Suppressor macrophage treated with lipopolysaccharide for 1 hour (primary cell): ENCODE measurements around the gene HEPN1.

ENCODE experiments used
- DNase-seq, 3 donors: peaks; one replicate each; pipeline ENCODE4 v3.0.0-alpha.2; 2020 to 2022

The HEPN1 gene

GRCh38 chr11:124886476-124886875 is 32.6 kb upstream of the HEPN1 start:
- DNase-seq: no peak

- DNase-seq: no peak
Observed at GRCh38 chr11:124886978-124887666, 31.9 kb upstream of the HEPN1 start.

GRCh38 chr11:124887667-124888013 is 31.4 kb upstream of the HEPN1 start:
- no peak for DNase-seq

- DNase-seq: peak; percentile 71 to 80 (median 73)
Observed at GRCh38 chr11:124889191-124890091, 29.6 kb upstream of the HEPN1 start.

- DNase-seq: no peak
Observed at GRCh38 chr11:124890151-124890550, 28.9 kb upstream of the HEPN1 start.

- DNase-seq: no peak
Observed at GRCh38 chr11:124890683-124891372, 28.2 kb upstream of the HEPN1 start.

GRCh38 chr11:124891373-124891861 is 27.6 kb upstream of the HEPN1 start:
- DNase-seq: no peak

GRCh38 chr11:124892146-124892545 is 26.9 kb upstream of the HEPN1 start:
- no peak for DNase-seq

GRCh38 chr11:124892750-124893454 is 26.1 kb upstream of the HEPN1 start:
- DNase-seq: peak; percentile 52 to 58 (median 55)

- no peak for DNase-seq
Observed at GRCh38 chr11:124893781-124894401, 25.2 kb upstream of the HEPN1 start.

- no peak for DNase-seq
Observed at GRCh38 chr11:124894606-124895430, 24.2 kb upstream of the HEPN1 start.

- no peak for DNase-seq
Observed at GRCh38 chr11:124895471-124895971, 23.5 kb upstream of the HEPN1 start.

- no peak for DNase-seq
Observed at GRCh38 chr11:124896071-124896750, 22.8 kb upstream of the HEPN1 start.

GRCh38 chr11:124896821-124897391 is 22.1 kb upstream of the HEPN1 start:
- DNase-seq: no peak

GRCh38 chr11:124897674-124898262 is 21.3 kb upstream of the HEPN1 start, which contains the start of gene ROBO4:
Gene ROBO4 (minus strand): TSS chr11:124897865. CDS start chr11:124897795, 70 bp downstream.
- DNase-seq: peak in 1 of 3 donors; percentile 38

GRCh38 chr11:124898263-124898680 is 20.8 kb upstream of the HEPN1 start:
- peak in 2 of 3 donors; percentile 35 to 46 for DNase-seq

- DNase-seq: no peak
Observed at GRCh38 chr11:124898711-124899110, 20.3 kb upstream of the HEPN1 start.

GRCh38 chr11:124899383-124900145 is 19.5 kb upstream of the HEPN1 start:
- DNase-seq: no peak

GRCh38 chr11:124900464-124900863 is 18.6 kb upstream of the HEPN1 start:
- peak; percentile 43 to 47 (median 45) for DNase-seq
